ENCODE results near the gene INTS11. TPM values are rescaled to one million over a fixed set of nuclear protein-coding genes. Genes with fewer than 3 reads are reported as not detected.

INTS11 gene
- total and polyA plus RNA-seq, 2 of the 8 experiments (the other 6 are each of a cell fraction or from before 2014, with no cell fraction given): 113 to 243 TPM

- no peak overlapping the region for H3K4ac ChIP-seq (replicated peaks; ENCODE audit: insufficient read length, low read depth, low read length)
- CTCF ChIA-PET (ENCODE audit: partially characterized antibody): interaction anchor here (0.6 to 2.1 kb wide), 5 partner anchors 13 to 327 kb away, joined by 3 to 17 read pairs (median 4); no protein-coding TSS in a partner anchor
- TF ChIP-seq POLR2A (IDR thresholded peaks at IDR 0.05; ENCODE audit: control extremely low read depth in 1 of 2, low read depth in 2 of 2, low read length in 2 of 2) (no peak), TCF12 (IDR thresholded peaks at IDR 0.05; ENCODE audit: low read depth, low read length) (no peak), TEAD4 (IDR thresholded peaks at IDR 0.05; ENCODE audit: low read depth, low read length) (no peak), CTBP2 (IDR thresholded peaks at IDR 0.05; ENCODE audit: borderline replicate concordance, insufficient read depth, insufficient read length, low read length) (no peak), ATF3 (IDR thresholded peaks at IDR 0.05; ENCODE audit: insufficient read depth, low read depth, low read length) (no peak), KDM1A (IDR thresholded peaks at IDR 0.05; ENCODE audit: borderline replicate concordance, low read length) (no peak), E2F6 (IDR thresholded peaks at IDR 0.05) (no peak), CHD1 (IDR thresholded peaks at IDR 0.05; ENCODE audit: low read depth, low read length) (no peak), EGR1 (IDR thresholded peaks at IDR 0.05; ENCODE audit: borderline replicate concordance, low read depth, low read length) (no peak), SP2 (IDR thresholded peaks at IDR 0.05; ENCODE audit: low read length) (no peak), FOSL1 (IDR thresholded peaks at IDR 0.05; ENCODE audit: insufficient read depth, low read depth, low read length) (no peak), HDAC6 (IDR thresholded peaks at IDR 0.05; ENCODE audit: low read depth, low read length) (no peak), CHD2 (IDR thresholded peaks at IDR 0.05; ENCODE audit: low read length) (no peak)
Measured at GRCh38 chr1:1303736-1304135, 20.7 kb downstream of the INTS11 start.

More at GRCh38 chr1:1303736-1304135, 20.7 kb downstream of the INTS11 start:
- FAIRE-seq (no peak), DNase-seq (ENCODE audit: low read depth in 1 of 2, low spot score in 2 of 2) (no peak)
- Histone ChIP-seq H3K9me3 (ENCODE audit: insufficient read depth in 2 of 2, low read depth in 1 of 2, low read length in 1 of 2) (no peaks in the 10 kb centered on the region), H3K23me2 (ENCODE audit: low read depth, low read length) (peaks cover 13% of the 10 kb centered on the region; the same call in 1 of the 2 replicates), H3K18ac (ENCODE audit: extremely low read depth, low read length) (no peak overlapping the region), H4K91ac (replicated peaks; ENCODE audit: insufficient read length, low read length) (peak overlapping the region; percentile 74), H2AFZ (ENCODE audit: low read length) (no peak overlapping the region), H3K23ac (ENCODE audit: insufficient read length) (no peak overlapping the region), H4K20me1 (replicated peaks in 1 of 2; ENCODE audit: control insufficient read depth in 1 of 2, insufficient read depth in 2 of 2, low read length in 2 of 2) (peaks cover 5 to 23% of the 10 kb centered on the region in 2 experiments), H3K27ac (ENCODE audit: low read depth, low read length) (no peak overlapping the region), H2BK12ac (ENCODE audit: low read depth, low read length) (peak overlapping the region; percentile 96; the same call in 1 of the 2 replicates), H3K14ac (ENCODE audit: insufficient read length) (no peak overlapping the region), H3K56ac (replicated peaks; ENCODE audit: insufficient read length, low read depth, low read length) (no peak overlapping the region), H2BK120ac (replicated peaks; ENCODE audit: low read depth, low read length) (no peak overlapping the region), H3K9ac (replicated peaks in 1 of 4; ENCODE audit: extremely low read depth in 1 of 4, low read depth in 3 of 4, low read length in 3 of 4) (no peak overlapping the region), H2BK15ac (ENCODE audit: low read length) (peak overlapping the region; percentile 31; the same call in 1 of the 2 replicates), H3K36me3 (ENCODE audit: control insufficient read depth in 2 of 4, insufficient read depth in 4 of 4, low read length in 3 of 4) (no peaks in the 10 kb centered on the region), H2BK20ac (ENCODE audit: low read length) (no peak overlapping the region), H3K4me2 (ENCODE audit: insufficient read depth in 1 of 2, low read depth in 2 of 2, low read length in 2 of 2) (no peak overlapping the region), H4K8ac (ENCODE audit: extremely low read depth, insufficient read depth, low read length) (peak overlapping the region; percentile 79), H3K27me3 (replicated peaks in 1 of 4; ENCODE audit: control insufficient read depth in 3 of 4, extremely low read depth in 1 of 4, insufficient read depth in 3 of 4, low read length in 3 of 4) (peaks cover 0 to 4% (median 1%) of the 10 kb centered on the region in 4 experiments; a peak in 1 of 7 replicates), H3K4me3 (ENCODE audit: extremely low read depth in 1 of 4, insufficient read depth in 2 of 4, low read depth in 3 of 4, low read length in 4 of 4) (no peak overlapping the region), H4K5ac (ENCODE audit: insufficient read length, low read depth, low read length) (no peak overlapping the region), H2BK5ac (ENCODE audit: low read depth, low read length) (peak overlapping the region; percentile 75; the same call in 1 of the 2 replicates), H3K4me1 (replicated peaks in 1 of 4; ENCODE audit: control insufficient read depth in 3 of 4, insufficient read depth in 4 of 4, low read length in 3 of 4) (peaks cover 0 to 31% (median 23%) of the 10 kb centered on the region in 4 experiments; a peak in 6 of 7 replicates), H2AK5ac (ENCODE audit: low read depth, low read length) (peak overlapping the region; percentile 65; the same call in 1 of the 2 replicates), H3K79me1 (ENCODE audit: low read depth, low read length) (peaks cover 4% of the 10 kb centered on the region; the same call in 1 of the 2 replicates), H3K79me2 (ENCODE audit: control insufficient read depth in 1 of 2, insufficient read depth in 2 of 2, low read length in 2 of 2) (peaks cover 0 to 6% of the 10 kb centered on the region in 2 experiments; a peak in 1 of 4 replicates)
- WGBS, 2 experiments (ENCODE audit: extremely low coverage in 1 of 2, insufficient coverage in 1 of 2, insufficient read length in 1 of 2, insufficient replicate concordance in 2 of 2, low coverage in 1 of 2, low lambda C conversion rate in 2 of 2, missing lambda C conversion rate in 1 of 2): 94% methylated on average over 13 of the region's 13 CpGs; no CpG with 5 or more reads in 1 of the 2 experiments
- POLR2A ChIA-PET (ENCODE audit: partially characterized antibody): interaction anchor here (0.6 to 2.9 kb wide), 2 partner anchors 9 to 147 kb away, joined by 3 to 11 read pairs; no protein-coding TSS in a partner anchor

Measured in H1 (cell line).